ENCODE results near the gene SDCCAG8. TPM values are rescaled to one million over a fixed set of nuclear protein-coding genes. Genes with fewer than 3 reads are reported as not detected.

Gene SDCCAG8
- total RNA-seq, 1 experiment from 2014 or later = 10.0 TPM

GRCh38 chr1:243397613-243398321 lies 141.9 kb downstream of the SDCCAG8 start:
- Histone ChIP-seq H4K20me1 (ENCODE audit: control insufficient read depth, insufficient read depth, insufficient read length) (no peaks in the 10 kb centered on the region), H2AK5ac (ENCODE audit: insufficient read length, low read length) (no peak overlapping the region), H3K9ac (ENCODE audit: extremely low read depth, insufficient read length, low read length) (no peak overlapping the region), H4K91ac (ENCODE audit: insufficient read length, low read depth, low read length) (no peak overlapping the region), H2BK120ac (ENCODE audit: low read depth, low read length, poor library complexity, severe bottlenecking) (no peak overlapping the region), H3K79me2 (ENCODE audit: insufficient read depth, low read length) (no peaks in the 10 kb centered on the region), H2BK20ac (ENCODE audit: low read depth, low read length, poor library complexity, severe bottlenecking) (no peak overlapping the region), H3K4ac (ENCODE audit: low read depth, low read length) (no peak overlapping the region), H3K23me2 (ENCODE audit: insufficient read length, low read depth, low read length, poor library complexity, severe bottlenecking) (no peaks in the 10 kb centered on the region), H2BK5ac (ENCODE audit: insufficient read length, low read length) (no peak overlapping the region), H2AFZ (ENCODE audit: low read length) (no peak overlapping the region), H3K4me2 (ENCODE audit: insufficient read depth, insufficient read length, low read length) (no peak overlapping the region), H3K56ac (ENCODE audit: insufficient read length, low read depth, low read length) (no peak overlapping the region), H3K27me3 (ENCODE audit: insufficient read depth, low read length) (no peaks in the 10 kb centered on the region), H3K18ac (ENCODE audit: insufficient read length, low read depth, low read length) (no peak overlapping the region), H4K8ac (replicated peaks; ENCODE audit: insufficient read length, low read depth, low read length) (no peak overlapping the region), H3K79me1 (ENCODE audit: insufficient read depth, low read depth, low read length, poor library complexity, severe bottlenecking) (no peaks in the 10 kb centered on the region), H3K23ac (ENCODE audit: insufficient read length, low read depth, low read length) (no peak overlapping the region), H4K5ac (ENCODE audit: insufficient read length, low read depth, low read length) (no peak overlapping the region), H3K27ac (ENCODE audit: insufficient read length, low read depth, low read length) (no peak overlapping the region), H3K9me3 (ENCODE audit: control insufficient read depth, low read depth, low read length) (no peaks in the 10 kb centered on the region), H3T11ph (ENCODE audit: low read length) (no peak overlapping the region), H3K4me1 (ENCODE audit: insufficient read depth, low read length) (no peaks in the 10 kb centered on the region; the same call in 1 of the 2 replicates), H2BK12ac (ENCODE audit: insufficient read length, low read depth, low read length) (no peak overlapping the region), H3K14ac (ENCODE audit: insufficient read depth, low read length) (no peak overlapping the region), H2BK15ac (ENCODE audit: low read depth, low read length) (no peak overlapping the region)
- Mint-ChIP-seq H3K36me3 (ENCODE audit: insufficient read depth in 1 of 3, low read depth in 3 of 3) (no peaks in the 10 kb centered on the region), H3K9me3 (no peaks in the 10 kb centered on the region), H3K27me3 (ENCODE audit: low read depth) (no peaks in the 10 kb centered on the region), H3K4me3 (no peak overlapping the region), H3K4me1 (peaks cover 5 to 7% of the 10 kb centered on the region in 2 experiments), H3K27ac (no peak overlapping the region; a peak in 1 of 7 replicates)
- DNase-seq = no peak
- no CpG with 5 or more reads among the region's 7 CpGs for WGBS (ENCODE audit: extremely low coverage, insufficient read length, low lambda C conversion rate)
- TF ChIP-seq CTCF (conservative IDR thresholded peaks at IDR 0.05) = no peak
